ENCODE data around the gene KCNJ2. TPM values are rescaled to one million over a fixed set of nuclear protein-coding genes. Genes with fewer than 3 reads are reported as not detected.

The KCNJ2 gene
- total and polyA plus RNA-seq, 3 experiments from 2014 or later = not detected

DNA sequence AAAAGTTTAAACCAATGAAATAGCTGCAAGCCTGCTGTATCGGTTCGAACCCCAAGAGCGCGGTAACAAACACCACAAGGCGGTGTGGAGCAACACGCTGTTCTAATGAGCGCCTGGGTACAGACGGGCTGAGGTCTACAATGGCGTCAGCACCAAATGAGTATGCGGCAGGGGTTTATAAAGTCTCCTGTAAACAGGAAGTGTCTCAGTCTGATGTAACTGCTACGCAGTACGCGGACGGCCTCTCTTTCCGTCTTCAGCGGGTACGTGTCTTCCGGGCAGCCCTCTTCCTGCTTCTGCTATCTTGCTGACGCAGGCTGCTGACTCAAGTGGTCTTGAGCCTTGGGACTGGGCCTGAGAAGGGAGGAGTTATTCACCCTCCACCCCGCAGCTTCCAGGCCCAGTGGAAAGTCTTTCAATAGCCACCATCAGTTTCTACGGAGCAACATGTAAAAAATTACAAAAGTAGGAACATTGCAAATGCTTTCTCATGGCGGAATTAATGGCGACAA is 40.5 kb upstream of the KCNJ2 start:
- peaks cover 0 to 3% of the 10 kb centered on the region in 2 donors for H3K27me3 Mint-ChIP-seq
- H3K36me3 Mint-ChIP-seq = no peaks in the 10 kb centered on the region
- H3K4me1 Mint-ChIP-seq = no peaks in the 10 kb centered on the region
- H3K4me3 Mint-ChIP-seq = no peak overlapping the region
- Histone ChIP-seq H3K9me3 (ENCODE audit: low read length) (no peaks in the 10 kb centered on the region), H3K4me3 (ENCODE audit: low read length) (no peak overlapping the region), H3K36me3 (ENCODE audit: insufficient read depth, low read length) (no peaks in the 10 kb centered on the region), H3K27me3 (ENCODE audit: insufficient read depth, low read length, poor library complexity, severe bottlenecking) (no peaks in the 10 kb centered on the region), H3K4me1 (ENCODE audit: insufficient read depth, low read length) (no peaks in the 10 kb centered on the region), H3K27ac (ENCODE audit: low read depth, low read length) (no peak overlapping the region)
- peaks cover 0 to 2% (median 0%) of the 10 kb centered on the region in 5 donors for H3K9me3 Mint-ChIP-seq
- POLR2A ChIA-PET = no interaction called here
- CTCF ChIA-PET = no interaction called here
- no peak for DNase-seq
- H3K27ac Mint-ChIP-seq = no peak overlapping the region

DNA sequence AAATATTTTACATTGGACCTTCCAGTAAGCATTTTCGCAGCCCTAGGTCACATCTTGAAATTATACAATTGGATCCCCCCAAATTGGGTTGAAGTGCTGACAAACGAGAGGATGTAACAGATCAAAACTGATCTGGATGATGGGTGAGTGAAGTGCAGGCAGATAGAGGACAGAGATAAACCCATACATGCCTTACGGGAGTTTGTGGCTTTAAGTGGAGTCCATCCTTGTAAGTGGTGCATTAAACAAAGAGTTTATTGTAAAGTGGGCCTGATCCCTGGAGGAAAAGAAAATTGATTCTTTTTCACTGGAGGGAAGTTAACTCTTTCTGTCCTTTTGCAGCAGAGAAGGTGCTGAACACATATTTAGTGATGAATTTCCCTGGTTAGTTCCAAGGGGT is 39.0 kb upstream of the KCNJ2 start:
- no peaks in the 10 kb centered on the region for H3K36me3 Mint-ChIP-seq
- DNase-seq = no peak
- POLR2A ChIA-PET = no interaction called here
- peaks cover 0 to 3% of the 10 kb centered on the region in 2 donors for H3K27me3 Mint-ChIP-seq
- no peak overlapping the region for H3K4me3 Mint-ChIP-seq
- no peaks in the 10 kb centered on the region for H3K4me1 ChIP-seq (ENCODE audit: insufficient read depth, low read length)
- H3K9me3 Mint-ChIP-seq = peaks cover 0 to 2% (median 0%) of the 10 kb centered on the region in 5 donors
- no peak overlapping the region for H3K27ac Mint-ChIP-seq
- H3K27me3 ChIP-seq (ENCODE audit: insufficient read depth, low read length, poor library complexity, severe bottlenecking) = no peaks in the 10 kb centered on the region
- H3K4me3 ChIP-seq (ENCODE audit: low read length) = no peak overlapping the region
- no peaks in the 10 kb centered on the region for H3K9me3 ChIP-seq (ENCODE audit: low read length)
- H3K36me3 ChIP-seq (ENCODE audit: insufficient read depth, low read length) = no peaks in the 10 kb centered on the region
- H3K27ac ChIP-seq (ENCODE audit: low read depth, low read length) = no peak overlapping the region
- no peaks in the 10 kb centered on the region for H3K4me1 Mint-ChIP-seq
- CTCF ChIA-PET = interaction anchor here (0.9 kb wide), 1 partner anchor 9 kb away, joined by 3 read pairs; no protein-coding TSS in a partner anchor

DNA sequence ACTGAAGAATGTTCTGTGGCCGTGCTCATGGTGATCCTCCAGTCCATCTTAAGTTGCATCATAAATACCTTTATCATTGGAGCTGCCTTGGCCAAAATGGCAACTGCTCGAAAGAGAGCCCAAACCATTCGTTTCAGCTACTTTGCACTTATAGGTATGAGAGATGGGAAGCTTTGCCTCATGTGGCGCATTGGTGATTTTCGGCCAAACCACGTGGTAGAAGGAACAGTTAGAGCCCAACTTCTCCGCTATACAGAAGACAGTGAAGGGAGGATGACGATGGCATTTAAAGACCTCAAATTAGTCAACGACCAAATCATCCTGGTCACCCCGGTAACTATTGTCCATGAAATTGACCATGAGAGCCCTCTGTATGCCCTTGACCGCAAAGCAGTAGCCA is 36.8 kb upstream of the KCNJ2 start:
- Mint-ChIP-seq H3K4me3 (no peak overlapping the region), H3K36me3 (no peaks in the 10 kb centered on the region), H3K4me1 (peaks cover 6 to 9% (median 6%) of the 10 kb centered on the region in 3 donors), H3K9me3 (no peaks in the 10 kb centered on the region), H3K27me3 (peaks cover 0 to 3% of the 10 kb centered on the region in 2 donors), H3K27ac (no peak overlapping the region)
- Histone ChIP-seq H3K9me3 (ENCODE audit: low read length) (no peaks in the 10 kb centered on the region), H3K27me3 (ENCODE audit: insufficient read depth, low read length, poor library complexity, severe bottlenecking) (no peaks in the 10 kb centered on the region), H3K27ac (ENCODE audit: low read depth, low read length) (no peak overlapping the region), H3K4me1 (ENCODE audit: insufficient read depth, low read length) (no peaks in the 10 kb centered on the region), H3K36me3 (ENCODE audit: insufficient read depth, low read length) (no peaks in the 10 kb centered on the region), H3K4me3 (ENCODE audit: low read length) (no peak overlapping the region)
- ChIA-PET CTCF (no interaction called here), POLR2A (no interaction called here)
- no peak for DNase-seq

DNA sequence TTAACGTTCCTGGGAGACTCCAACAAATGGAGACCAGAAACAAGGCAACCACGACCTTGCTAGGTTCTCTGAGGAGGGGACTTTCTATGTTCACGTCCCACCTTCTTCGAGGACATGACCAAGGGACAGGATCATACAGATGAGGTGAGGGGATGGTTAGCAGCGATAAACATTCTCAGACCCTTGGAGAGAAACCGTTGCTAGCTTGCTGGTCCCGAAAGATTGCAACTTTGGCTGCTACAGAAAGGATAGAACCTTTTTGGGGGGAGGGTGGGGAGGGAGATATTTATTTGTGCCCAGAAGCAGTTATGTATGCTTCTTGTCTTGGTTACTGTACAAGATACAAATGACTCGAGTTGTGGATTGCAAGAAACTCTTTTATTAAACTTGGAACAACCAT is 35.3 kb upstream of the KCNJ2 start:
- ChIA-PET POLR2A (no interaction called here), CTCF (no interaction called here)
- no peaks in the 10 kb centered on the region for H3K27me3 ChIP-seq (ENCODE audit: insufficient read depth, low read length, poor library complexity, severe bottlenecking)
- Mint-ChIP-seq H3K4me3 (no peak overlapping the region), H3K27me3 (peaks cover 0 to 3% of the 10 kb centered on the region in 2 donors), H3K36me3 (no peaks in the 10 kb centered on the region), H3K27ac (no peak overlapping the region), H3K9me3 (no peaks in the 10 kb centered on the region), H3K4me1 (peaks cover 6 to 18% (median 16%) of the 10 kb centered on the region in 3 donors)
- H3K27ac ChIP-seq (ENCODE audit: low read depth, low read length) = no peak overlapping the region
- DNase-seq = no peak
- H3K4me3 ChIP-seq (ENCODE audit: low read length) = no peak overlapping the region
- H3K9me3 ChIP-seq (ENCODE audit: low read length) = no peaks in the 10 kb centered on the region
- no peaks in the 10 kb centered on the region for H3K4me1 ChIP-seq (ENCODE audit: insufficient read depth, low read length)
- no peaks in the 10 kb centered on the region for H3K36me3 ChIP-seq (ENCODE audit: insufficient read depth, low read length)

DNA sequence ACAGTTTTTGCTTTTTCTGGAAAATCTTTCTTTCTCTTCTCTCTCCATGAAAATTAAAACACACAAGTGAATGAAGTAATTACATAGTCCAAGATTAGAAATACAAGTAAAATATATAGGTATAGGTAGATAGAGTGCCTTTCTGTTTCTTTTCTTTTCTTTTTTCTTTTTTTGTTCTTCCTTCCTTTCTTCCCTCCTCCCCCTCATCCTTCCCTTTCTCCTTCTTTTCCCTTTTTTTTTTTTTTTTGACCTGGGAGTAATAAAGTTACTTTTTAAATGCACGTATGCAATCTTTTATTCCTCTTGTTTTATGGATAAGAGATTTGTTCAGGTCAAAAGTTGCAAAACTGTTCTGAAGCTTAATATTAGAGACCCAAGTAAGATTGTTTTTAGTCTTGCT is 34.6 kb upstream of the KCNJ2 start:
- CTCF ChIA-PET = no interaction called here

DNA sequence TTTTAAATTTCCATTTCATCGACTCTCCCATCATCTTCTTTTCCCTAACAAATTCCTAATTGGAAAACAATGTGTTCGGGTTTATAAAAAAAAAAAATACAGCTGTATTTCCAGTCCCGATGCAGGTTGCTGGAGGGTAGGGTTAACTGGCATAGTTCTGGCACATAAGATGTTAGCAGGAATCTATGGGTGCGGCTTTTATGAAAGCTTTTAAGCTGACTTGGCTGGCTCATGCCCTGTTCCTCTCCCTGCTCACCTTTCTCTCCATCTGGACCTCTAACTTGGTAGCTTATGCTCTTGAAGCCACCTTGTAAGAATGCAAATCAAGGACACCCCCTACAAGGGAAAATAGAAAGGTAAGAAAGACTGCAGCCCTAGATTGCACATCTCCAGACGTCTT is 33.2 kb upstream of the KCNJ2 start:
- peak overlapping the region in 1 of 7 donors; percentile 8 for H3K4me3 Mint-ChIP-seq

More for the DNA sequence above, 34.6 kb upstream of the KCNJ2 start:
- Mint-ChIP-seq H3K4me3 (no peak overlapping the region), H3K9me3 (no peaks in the 10 kb centered on the region), H3K36me3 (no peaks in the 10 kb centered on the region), H3K4me1 (peaks cover 6 to 18% (median 16%) of the 10 kb centered on the region in 3 donors), H3K27me3 (peaks cover 0 to 3% of the 10 kb centered on the region in 2 donors), H3K27ac (no peak overlapping the region)
- no peaks in the 10 kb centered on the region for H3K27me3 ChIP-seq (ENCODE audit: insufficient read depth, low read length, poor library complexity, severe bottlenecking)
- H3K36me3 ChIP-seq (ENCODE audit: insufficient read depth, low read length) = no peaks in the 10 kb centered on the region
- H3K4me1 ChIP-seq (ENCODE audit: insufficient read depth, low read length) = no peaks in the 10 kb centered on the region
- H3K9me3 ChIP-seq (ENCODE audit: low read length) = no peaks in the 10 kb centered on the region
- DNase-seq = no peak
- no peak overlapping the region for H3K27ac ChIP-seq (ENCODE audit: low read depth, low read length)
- POLR2A ChIA-PET = no interaction called here
- H3K4me3 ChIP-seq (ENCODE audit: low read length) = no peak overlapping the region

DNA sequence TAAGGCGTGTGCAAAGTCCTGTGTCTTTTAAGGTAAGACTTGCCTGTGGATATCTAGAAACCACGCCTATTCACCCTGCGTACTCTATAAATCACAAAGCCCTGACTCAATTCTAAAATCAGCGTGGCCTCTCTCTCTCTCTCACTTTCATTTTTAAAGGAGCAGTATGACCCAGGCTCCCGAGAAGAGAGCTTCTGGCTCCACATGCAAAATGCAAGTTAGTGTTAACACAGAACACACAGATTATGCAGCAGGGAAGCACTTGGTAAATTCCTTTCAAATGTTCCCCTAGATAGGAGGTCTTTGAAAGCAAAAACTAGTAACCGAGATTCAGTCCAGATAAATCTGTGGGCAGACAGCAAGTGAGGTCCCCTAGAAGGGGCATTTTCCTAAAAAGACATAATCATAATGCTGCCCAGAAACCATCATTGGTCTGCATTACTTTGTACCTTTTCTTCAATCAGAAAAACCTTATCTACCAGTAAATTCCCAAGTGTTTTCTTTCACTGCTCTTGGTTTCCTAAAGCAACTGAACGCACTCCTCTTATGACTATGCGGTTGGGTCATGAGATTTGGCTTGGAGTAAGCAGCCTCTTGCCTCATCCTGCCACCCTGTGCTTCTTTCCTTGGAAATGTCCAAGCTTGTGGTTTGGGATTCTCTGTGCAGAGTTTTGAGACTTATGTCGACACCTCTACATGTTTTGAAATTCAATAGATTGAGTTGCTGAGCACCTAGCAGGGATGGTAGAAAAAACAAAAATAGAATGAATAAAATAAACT is 31.7 kb upstream of the KCNJ2 start:
- peak overlapping the region in 3 of 8 donors; percentile 30 to 76 (median 74) for H3K27ac Mint-ChIP-seq
- H3K9me3 Mint-ChIP-seq = no peaks in the 10 kb centered on the region
- no peak for DNase-seq
- peaks cover 6 to 18% (median 16%) of the 10 kb centered on the region in 3 donors for H3K4me1 Mint-ChIP-seq
- POLR2A ChIA-PET = no interaction called here
- CTCF ChIA-PET = no interaction called here
- no peaks in the 10 kb centered on the region for H3K27me3 Mint-ChIP-seq
- H3K4me3 Mint-ChIP-seq = peak overlapping the region; percentile 43 to 86 (median 79)
- no peaks in the 10 kb centered on the region for H3K36me3 Mint-ChIP-seq
- H3K4me1 ChIP-seq (ENCODE audit: insufficient read depth, low read length) = no peaks in the 10 kb centered on the region
- no peaks in the 10 kb centered on the region for H3K27me3 ChIP-seq (ENCODE audit: insufficient read depth, low read length, poor library complexity, severe bottlenecking)
- no peak overlapping the region for H3K27ac ChIP-seq (ENCODE audit: low read depth, low read length)
- no peaks in the 10 kb centered on the region for H3K9me3 ChIP-seq (ENCODE audit: low read length)
- no peak overlapping the region for H3K4me3 ChIP-seq (ENCODE audit: low read length)
- no peaks in the 10 kb centered on the region for H3K36me3 ChIP-seq (ENCODE audit: insufficient read depth, low read length)

More for the DNA sequence above, 33.2 kb upstream of the KCNJ2 start:
- H3K27ac Mint-ChIP-seq = no peak overlapping the region
- H3K4me1 Mint-ChIP-seq = peaks cover 6 to 18% (median 16%) of the 10 kb centered on the region in 3 donors
- H3K9me3 Mint-ChIP-seq = no peaks in the 10 kb centered on the region
- peaks cover 0 to 3% of the 10 kb centered on the region in 2 donors for H3K27me3 Mint-ChIP-seq
- DNase-seq = no peak
- Histone ChIP-seq H3K27ac (ENCODE audit: low read depth, low read length) (no peak overlapping the region), H3K9me3 (ENCODE audit: low read length) (no peaks in the 10 kb centered on the region), H3K27me3 (ENCODE audit: insufficient read depth, low read length, poor library complexity, severe bottlenecking) (no peaks in the 10 kb centered on the region), H3K4me3 (ENCODE audit: low read length) (no peak overlapping the region), H3K4me1 (ENCODE audit: insufficient read depth, low read length) (no peaks in the 10 kb centered on the region), H3K36me3 (ENCODE audit: insufficient read depth, low read length) (no peaks in the 10 kb centered on the region)
- POLR2A ChIA-PET = no interaction called here
- no peaks in the 10 kb centered on the region for H3K36me3 Mint-ChIP-seq
- CTCF ChIA-PET = no interaction called here

DNA sequence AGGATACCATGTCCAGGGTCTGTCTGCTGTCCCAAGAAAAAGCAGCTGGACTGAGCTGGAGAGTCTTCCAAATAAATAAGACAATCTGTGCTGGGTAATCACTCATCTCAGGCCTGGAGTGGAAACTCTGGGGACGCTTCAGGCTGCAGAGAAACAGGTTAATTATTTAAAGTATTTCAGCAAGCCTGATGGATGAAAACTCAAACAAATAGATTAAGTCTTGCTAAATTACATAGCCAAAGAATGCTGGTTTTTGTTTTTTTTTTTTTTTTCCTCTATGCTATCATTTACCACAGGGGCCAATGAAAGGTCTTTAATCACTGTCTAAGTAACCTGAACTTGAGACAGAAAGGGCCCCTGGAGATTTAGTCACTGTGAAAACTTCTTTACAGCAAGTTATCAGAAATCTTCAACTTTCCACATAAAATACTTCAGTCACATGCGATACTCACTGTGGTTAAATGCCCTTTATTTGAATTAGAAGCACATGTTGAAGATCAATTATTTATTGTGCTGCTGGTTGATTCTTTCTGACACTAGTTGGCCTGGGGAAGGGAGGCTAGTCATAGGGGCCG is 31.0 kb upstream of the KCNJ2 start:
- H3K27me3 Mint-ChIP-seq = no peaks in the 10 kb centered on the region
- no peak overlapping the region for H3K27ac Mint-ChIP-seq
- ChIA-PET POLR2A (no interaction called here), CTCF (no interaction called here)
- no peaks in the 10 kb centered on the region for H3K9me3 ChIP-seq (ENCODE audit: low read length)
- peak overlapping the region in 2 of 7 donors; percentile 3 to 83 for H3K4me3 Mint-ChIP-seq
- no peak overlapping the region for H3K4me3 ChIP-seq (ENCODE audit: low read length)
- no peaks in the 10 kb centered on the region for H3K27me3 ChIP-seq (ENCODE audit: insufficient read depth, low read length, poor library complexity, severe bottlenecking)
- no peak overlapping the region for H3K27ac ChIP-seq (ENCODE audit: low read depth, low read length)
- no peaks in the 10 kb centered on the region for H3K9me3 Mint-ChIP-seq
- H3K36me3 ChIP-seq (ENCODE audit: insufficient read depth, low read length) = no peaks in the 10 kb centered on the region
- no peaks in the 10 kb centered on the region for H3K36me3 Mint-ChIP-seq
- H3K4me1 Mint-ChIP-seq = peaks cover 6 to 18% (median 16%) of the 10 kb centered on the region in 3 donors
- no peaks in the 10 kb centered on the region for H3K4me1 ChIP-seq (ENCODE audit: insufficient read depth, low read length)
- DNase-seq = no peak
